Sigmoid colon (tissue), 4 donors: ENCODE data around the gene SLA2.

Experiments
- EP300 ChIP-seq, 4 donors: sonication (generic); formaldehyde crosslinking; IDR thresholded peaks; one replicate each; pipeline ENCODE4 v1.6.1; 2017; ENCODE audit warnings: antibody characterized with exemption in 4 of 4
- POLR2A ChIP-seq, 2 donors: fragments of 450-650 bp; IDR thresholded peaks; one replicate each; pipeline ENCODE4 v1.6.1; 2016; ENCODE audit warnings: antibody characterized with exemption in 2 of 2, mild to moderate bottlenecking in 2 of 2, moderate library complexity in 2 of 2
- POLR2AphosphoS5 ChIP-seq, 4 donors: sonication (generic); formaldehyde crosslinking; IDR thresholded peaks; one replicate each; pipeline ENCODE4 v1.6.1; 2017; ENCODE audit warnings: antibody characterized with exemption in 4 of 4
- TF ChIP-seq, protein P1 (sequence below), 4 experiments: fragments of 450-650 bp in 3 of 4; fragments of 200-600 bp in 1 of 4; IDR thresholded peaks; one replicate each; pipeline ENCODE4 v1.5.1; 2016 to 2019; ENCODE audit warnings: antibody characterized with exemption in 4 of 4, mild to moderate bottlenecking in 3 of 4, moderate library complexity in 2 of 4

DNA sequence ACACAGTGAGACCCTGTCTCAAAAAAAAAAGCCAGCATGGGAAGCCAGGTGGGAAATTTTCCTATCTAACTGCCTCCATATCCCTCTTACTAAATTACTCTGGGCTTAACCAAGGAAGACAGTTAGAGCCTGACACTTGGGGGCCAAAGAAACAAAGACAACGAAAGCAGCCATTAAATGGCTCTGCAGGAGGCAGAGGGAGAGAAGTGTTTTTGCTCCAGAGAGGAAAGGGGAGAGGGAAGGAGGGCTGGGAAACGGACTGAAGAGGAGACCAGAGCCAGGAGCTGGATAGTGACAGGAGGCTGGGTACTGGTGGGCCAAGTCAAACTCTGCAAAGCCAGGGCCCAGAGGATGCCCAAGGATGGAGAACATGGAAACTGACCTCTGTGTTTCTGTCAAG lies 83.3 kb downstream of the SLA2 start:
- TF ChIP-seq, protein P1, sequence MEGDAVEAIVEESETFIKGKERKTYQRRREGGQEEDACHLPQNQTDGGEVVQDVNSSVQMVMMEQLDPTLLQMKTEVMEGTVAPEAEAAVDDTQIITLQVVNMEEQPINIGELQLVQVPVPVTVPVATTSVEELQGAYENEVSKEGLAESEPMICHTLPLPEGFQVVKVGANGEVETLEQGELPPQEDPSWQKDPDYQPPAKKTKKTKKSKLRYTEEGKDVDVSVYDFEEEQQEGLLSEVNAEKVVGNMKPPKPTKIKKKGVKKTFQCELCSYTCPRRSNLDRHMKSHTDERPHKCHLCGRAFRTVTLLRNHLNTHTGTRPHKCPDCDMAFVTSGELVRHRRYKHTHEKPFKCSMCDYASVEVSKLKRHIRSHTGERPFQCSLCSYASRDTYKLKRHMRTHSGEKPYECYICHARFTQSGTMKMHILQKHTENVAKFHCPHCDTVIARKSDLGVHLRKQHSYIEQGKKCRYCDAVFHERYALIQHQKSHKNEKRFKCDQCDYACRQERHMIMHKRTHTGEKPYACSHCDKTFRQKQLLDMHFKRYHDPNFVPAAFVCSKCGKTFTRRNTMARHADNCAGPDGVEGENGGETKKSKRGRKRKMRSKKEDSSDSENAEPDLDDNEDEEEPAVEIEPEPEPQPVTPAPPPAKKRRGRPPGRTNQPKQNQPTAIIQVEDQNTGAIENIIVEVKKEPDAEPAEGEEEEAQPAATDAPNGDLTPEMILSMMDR (IDR thresholded peaks at IDR 0.05): no peak
- TF ChIP-seq POLR2A (IDR thresholded peaks at IDR 0.05): no peak
- no peak for TF ChIP-seq POLR2AphosphoS5 (IDR thresholded peaks at IDR 0.05)
- no peak for TF ChIP-seq EP300 (IDR thresholded peaks at IDR 0.05)
